GM21526 (cell line): Measurements from ENCODE around the gene ISYNA1.
A peak's percentile ranks its signal among the peaks of the same experiment; 100 is the strongest.

Experiments used
- ATAC-seq: cut with Tn5 transposase; IDR thresholded peaks from one replicate; pipeline ENCODE4 v1.9.1; 2021; ENCODE audit warnings: moderate library complexity; ENCODE audit not compliant: unreplicated experiment, low FRiP score

Gene ISYNA1

GRCh38 chr19:18445262-18445948 is 7.5 kb upstream of the ISYNA1 start:
- ATAC-seq = no peak

GRCh38 chr19:18444513-18444912 is 6.6 kb upstream of the ISYNA1 start:
- ATAC-seq = no peak

- ATAC-seq = no peak
Measured at GRCh38 chr19:18443831-18444230, 5.9 kb upstream of the ISYNA1 start.

- ATAC-seq = no peak
Measured at GRCh38 chr19:18443406-18443805, 5.5 kb upstream of the ISYNA1 start.

GRCh38 chr19:18442941-18443340 is 5.0 kb upstream of the ISYNA1 start:
- no peak for ATAC-seq

GRCh38 chr19:18441804-18442788 is 4.2 kb upstream of the ISYNA1 start:
- no peak for ATAC-seq

GRCh38 chr19:18440936-18441803 is 3.2 kb upstream of the ISYNA1 start:
- ATAC-seq = no peak

GRCh38 chr19:18440415-18440877 is 2.5 kb upstream of the ISYNA1 start:
- ATAC-seq = no peak

GRCh38 chr19:18439910-18440237 is 1.9 kb upstream of the ISYNA1 start:
- ATAC-seq = no peak

- no peak for ATAC-seq
Measured at GRCh38 chr19:18439025-18439909, 1.3 kb upstream of the ISYNA1 start.

- no peak for ATAC-seq
Measured at GRCh38 chr19:18438331-18439024, 545 bp upstream of the ISYNA1 start.

- peak; percentile 38 for ATAC-seq
Measured at GRCh38 chr19:18436671-18437490, 1.1 kb downstream of the ISYNA1 start.

GRCh38 chr19:18435842-18436670 is 1.9 kb downstream of the ISYNA1 start:
- no peak for ATAC-seq

- no peak for ATAC-seq
Measured at GRCh38 chr19:18435178-18435841, 2.6 kb downstream of the ISYNA1 start.

GRCh38 chr19:18434411-18435175 is 3.3 kb downstream of the ISYNA1 start:
- no peak for ATAC-seq

- ATAC-seq = no peak
Measured at GRCh38 chr19:18433735-18434398, 4.1 kb downstream of the ISYNA1 start.
